Muscle layer of colon (tissue), 2 donors: ENCODE results near the gene LHFPL3.

Experiments used
- H3K27ac ChIP-seq: one replicate; pipeline ENCODE4 v1.7.0; 2013; ENCODE audit warnings: low read depth, mild to moderate bottlenecking, low read length, moderate library complexity
- H3K27me3 ChIP-seq, 2 donors: one replicate each; pipeline ENCODE4 v1.7.0; 2013; ENCODE audit warnings: low read length in 2 of 2, mild to moderate bottlenecking in 2 of 2; ENCODE audit not compliant: insufficient read depth in 2 of 2, control insufficient read depth in 1 of 2
- H3K36me3 ChIP-seq: one replicate; pipeline ENCODE4 v1.7.0; 2013; ENCODE audit warnings: mild to moderate bottlenecking, low read length; ENCODE audit not compliant: insufficient read depth
- H3K4me1 ChIP-seq: one replicate; pipeline ENCODE4 v1.7.0; 2013; ENCODE audit warnings: mild to moderate bottlenecking, low read length; ENCODE audit not compliant: insufficient read depth
- H3K4me3 ChIP-seq, 2 donors: one replicate each; pipeline ENCODE4 v1.7.0; 2013; ENCODE audit warnings: low read length in 2 of 2, low read depth in 1 of 2, mild to moderate bottlenecking in 1 of 2, moderate library complexity in 1 of 2
- H3K9ac ChIP-seq: one replicate; pipeline ENCODE4 v1.7.0; 2013; ENCODE audit warnings: low read length
- H3K9me3 ChIP-seq: one replicate; pipeline ENCODE4 v1.7.0; 2013; ENCODE audit warnings: mild to moderate bottlenecking, low read length
- donor health status: abdominal sarcoma.
- donor health status: Adenocarcinoma of cecum.

Gene LHFPL3

DNA sequence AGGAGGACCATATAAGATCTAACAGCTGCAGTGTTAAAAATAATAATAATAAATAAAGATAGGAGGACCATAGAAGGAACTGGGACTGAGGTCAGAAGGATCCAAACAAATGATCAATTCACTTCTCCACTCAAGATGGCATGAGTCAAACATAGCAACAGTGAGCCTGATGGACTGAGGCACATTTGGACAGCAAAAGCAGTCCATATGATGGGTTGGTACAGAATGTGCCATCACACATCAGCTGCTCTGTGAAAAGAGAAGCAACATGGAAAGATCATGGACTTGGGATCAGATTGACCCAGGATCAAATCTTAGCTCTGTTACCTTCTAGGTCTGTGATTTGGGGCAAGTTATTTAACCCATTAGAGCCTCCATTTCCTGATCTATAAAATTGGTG is 496.7 kb downstream of the LHFPL3 start:
- H3K4me1 ChIP-seq, result no peaks in the 10 kb centered on the region

DNA sequence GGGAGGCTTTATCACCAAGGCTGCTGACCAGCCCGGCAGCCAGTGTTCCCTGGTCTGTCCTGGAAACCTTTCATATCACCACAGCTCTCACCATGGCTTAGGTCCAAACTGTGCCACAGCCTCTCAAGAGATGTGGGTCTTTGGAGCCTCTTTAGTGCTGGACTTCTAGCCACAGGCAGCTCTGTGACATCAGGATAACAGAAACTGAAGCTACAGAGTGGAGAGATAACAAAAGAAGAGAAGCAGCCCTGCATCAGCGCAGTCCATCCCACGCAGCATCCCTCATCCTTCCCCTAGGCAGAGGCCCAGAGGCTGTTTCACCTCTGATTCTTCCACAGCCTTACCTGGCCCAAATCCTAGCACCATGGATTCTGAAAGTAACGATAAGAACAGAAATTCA is 497.7 kb downstream of the LHFPL3 start:
- Histone ChIP-seq H3K4me3 (no peak overlapping the region), H3K27ac (no peak overlapping the region), H3K27me3 (no peaks in the 10 kb centered on the region), H3K36me3 (no peaks in the 10 kb centered on the region), H3K9me3 (no peaks in the 10 kb centered on the region), H3K9ac (no peak overlapping the region), H3K4me1 (no peaks in the 10 kb centered on the region)

More for the DNA sequence above, 496.7 kb downstream of the LHFPL3 start:
- H3K4me3 ChIP-seq, result no peak overlapping the region
- H3K36me3 ChIP-seq, result no peaks in the 10 kb centered on the region
- H3K9ac ChIP-seq, result no peak overlapping the region
- H3K9me3 ChIP-seq, result no peaks in the 10 kb centered on the region
- no peaks in the 10 kb centered on the region for H3K27me3 ChIP-seq
- H3K27ac ChIP-seq, result no peak overlapping the region

DNA sequence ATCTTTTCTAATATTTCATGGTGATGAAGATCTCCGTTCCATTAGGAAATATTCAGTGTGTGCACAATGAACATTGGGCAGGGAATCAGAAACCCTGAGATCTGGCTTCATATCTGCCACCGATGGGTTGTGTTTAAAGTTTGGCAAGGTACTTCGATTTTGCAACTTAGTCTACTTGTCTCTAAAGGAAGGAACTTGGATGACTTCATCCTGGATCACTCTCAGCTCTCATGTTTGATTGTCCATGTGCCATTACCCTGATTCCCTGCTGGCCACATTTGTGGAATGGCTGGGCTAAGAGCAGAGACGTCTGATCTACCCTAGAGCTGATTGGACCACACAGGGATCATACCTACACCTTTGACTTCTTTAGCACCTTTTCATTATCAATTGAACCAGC is 508.6 kb downstream of the LHFPL3 start:
- no peaks in the 10 kb centered on the region for H3K9me3 ChIP-seq
- H3K36me3 ChIP-seq, result no peaks in the 10 kb centered on the region
- H3K9ac ChIP-seq, result no peak overlapping the region
- no peak overlapping the region for H3K27ac ChIP-seq
- H3K4me3 ChIP-seq, result no peak overlapping the region
- H3K4me1 ChIP-seq, result no peaks in the 10 kb centered on the region
- H3K27me3 ChIP-seq, result no peaks in the 10 kb centered on the region

DNA sequence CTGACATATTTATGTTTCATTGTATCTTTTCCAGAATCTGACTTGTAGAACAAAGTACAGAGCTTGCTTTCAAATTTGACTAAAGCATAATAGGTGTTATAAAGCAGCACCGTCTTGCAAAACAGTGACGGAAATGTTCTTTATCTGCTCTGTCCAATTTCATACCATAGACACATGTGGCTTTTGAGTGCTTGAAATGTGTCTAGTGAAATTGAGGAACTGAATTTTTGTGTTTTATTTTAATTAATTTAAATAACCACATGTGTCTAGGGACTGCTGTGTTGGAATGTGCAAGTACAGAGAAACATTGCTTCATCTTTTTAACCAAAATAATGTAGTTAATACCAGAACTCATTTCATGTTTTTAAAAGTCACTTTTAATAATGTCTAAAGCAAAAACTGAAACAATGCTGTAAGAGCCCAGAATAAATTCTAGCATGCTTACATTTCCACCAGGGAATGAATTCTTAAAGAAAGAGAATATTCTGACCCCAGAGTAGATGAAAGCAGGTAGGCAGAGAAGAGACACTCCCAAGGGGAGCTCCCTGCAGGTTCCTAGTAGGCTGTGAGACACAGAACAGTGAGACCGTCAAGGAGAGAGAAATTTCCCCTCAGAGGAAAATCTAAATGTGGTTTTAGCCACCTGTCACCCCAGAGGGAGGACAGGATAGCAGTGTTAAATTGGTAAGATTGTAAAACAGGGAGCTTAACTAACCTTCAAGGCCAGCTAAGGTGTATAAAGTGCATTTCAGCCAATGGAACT is 510.3 kb downstream of the LHFPL3 start:
- Histone ChIP-seq H3K4me1 (peaks cover 5% of the 10 kb centered on the region), H3K36me3 (no peaks in the 10 kb centered on the region), H3K27me3 (no peaks in the 10 kb centered on the region), H3K27ac (no peak overlapping the region), H3K9ac (no peak overlapping the region), H3K9me3 (no peaks in the 10 kb centered on the region), H3K4me3 (no peak overlapping the region)

DNA sequence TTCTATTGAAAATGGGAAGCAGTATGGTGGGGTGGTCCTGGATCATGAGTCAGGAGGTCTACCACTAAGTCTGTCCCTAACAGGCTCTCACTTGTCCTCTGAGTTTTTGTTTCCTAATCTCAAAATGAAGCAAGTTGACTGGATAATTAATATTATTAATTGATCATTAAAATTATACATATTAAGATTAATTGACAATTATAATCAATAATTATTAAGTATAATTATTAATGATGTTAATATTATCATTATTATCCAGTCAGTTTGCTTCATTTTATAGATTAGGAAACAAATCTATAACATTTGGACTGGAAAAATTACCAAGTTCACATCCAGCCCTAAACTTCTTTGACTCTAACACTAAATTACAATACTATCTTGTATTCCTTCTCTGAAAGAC is 511.4 kb downstream of the LHFPL3 start:
- H3K36me3 ChIP-seq, result no peaks in the 10 kb centered on the region
- H3K27me3 ChIP-seq, result no peaks in the 10 kb centered on the region
- no peak overlapping the region for H3K27ac ChIP-seq
- H3K9ac ChIP-seq, result no peak overlapping the region
- H3K9me3 ChIP-seq, result no peaks in the 10 kb centered on the region
- H3K4me3 ChIP-seq, result no peak overlapping the region
- H3K4me1 ChIP-seq, result peaks cover 5% of the 10 kb centered on the region

DNA sequence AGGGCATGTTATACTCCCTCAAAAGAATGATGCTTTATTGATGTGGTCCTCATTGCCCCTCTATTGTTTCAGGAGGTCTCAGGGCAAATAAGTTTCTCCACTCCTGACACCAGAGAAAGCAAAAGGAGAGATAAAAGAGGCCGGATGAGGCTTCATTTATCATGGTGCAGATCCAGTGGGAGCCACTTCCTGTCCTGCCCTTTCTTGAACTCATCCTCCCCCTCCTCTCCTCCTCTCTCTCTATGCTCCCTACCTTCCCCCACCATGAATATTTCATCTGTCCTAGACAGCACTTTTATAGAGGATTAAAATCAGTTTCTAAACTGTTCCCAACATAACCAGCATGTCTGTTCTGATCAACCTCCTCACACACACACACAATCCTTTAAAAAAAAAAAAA is 513.4 kb downstream of the LHFPL3 start:
- H3K27me3 ChIP-seq, result no peaks in the 10 kb centered on the region
- H3K27ac ChIP-seq, result no peak overlapping the region
- H3K9me3 ChIP-seq, result no peaks in the 10 kb centered on the region
- no peak overlapping the region for H3K4me3 ChIP-seq
- H3K36me3 ChIP-seq, result no peaks in the 10 kb centered on the region
- no peak overlapping the region for H3K9ac ChIP-seq
- peaks cover 5% of the 10 kb centered on the region for H3K4me1 ChIP-seq

DNA sequence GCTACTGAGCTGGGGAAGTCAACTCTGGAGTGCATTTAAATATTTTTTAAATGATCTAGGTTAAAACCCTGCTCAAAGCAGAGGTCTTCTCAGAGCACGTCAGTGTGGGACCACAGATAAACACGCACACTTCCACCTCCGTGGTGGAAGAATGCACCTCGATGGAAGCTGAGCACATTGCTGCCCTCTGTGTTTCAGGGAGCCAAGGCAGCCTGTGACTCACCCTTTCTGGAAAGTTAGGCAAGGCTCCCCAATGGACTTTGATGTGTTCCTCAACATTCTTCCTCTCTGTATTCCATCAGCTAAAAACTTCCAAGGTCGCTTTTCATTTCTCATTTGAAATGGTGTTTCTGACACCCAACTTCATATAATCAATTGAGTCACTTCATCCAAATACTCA is 514.8 kb downstream of the LHFPL3 start:
- H3K4me1 ChIP-seq, result peaks cover 5% of the 10 kb centered on the region
- H3K27ac ChIP-seq, result no peak overlapping the region
- H3K9me3 ChIP-seq, result no peaks in the 10 kb centered on the region
- H3K36me3 ChIP-seq, result no peaks in the 10 kb centered on the region
- no peaks in the 10 kb centered on the region for H3K27me3 ChIP-seq
- no peak overlapping the region for H3K9ac ChIP-seq
- no peak overlapping the region for H3K4me3 ChIP-seq

DNA sequence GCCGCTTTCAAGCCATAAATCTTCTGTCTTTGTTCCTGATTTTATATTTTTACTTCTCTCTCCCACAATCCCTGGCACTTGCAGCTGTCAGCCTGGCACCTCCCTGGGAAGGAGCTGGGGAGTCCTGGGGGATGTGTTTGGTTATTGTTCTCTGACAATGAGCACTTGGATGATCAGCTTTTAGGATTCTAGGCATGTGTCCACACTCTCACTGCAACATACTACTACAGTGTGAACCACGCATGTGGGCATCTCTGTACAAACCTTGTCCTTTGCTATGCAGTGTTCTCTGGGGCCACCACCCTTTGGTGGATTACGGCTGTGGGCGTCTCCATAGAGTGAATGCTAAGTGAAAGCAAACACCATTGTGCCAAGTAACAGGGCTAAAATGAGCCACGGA is 517.2 kb downstream of the LHFPL3 start:
- Histone ChIP-seq H3K27ac (no peak overlapping the region), H3K27me3 (no peaks in the 10 kb centered on the region), H3K36me3 (no peaks in the 10 kb centered on the region), H3K9ac (no peak overlapping the region), H3K9me3 (no peaks in the 10 kb centered on the region), H3K4me3 (no peak overlapping the region), H3K4me1 (peaks cover 5% of the 10 kb centered on the region)

DNA sequence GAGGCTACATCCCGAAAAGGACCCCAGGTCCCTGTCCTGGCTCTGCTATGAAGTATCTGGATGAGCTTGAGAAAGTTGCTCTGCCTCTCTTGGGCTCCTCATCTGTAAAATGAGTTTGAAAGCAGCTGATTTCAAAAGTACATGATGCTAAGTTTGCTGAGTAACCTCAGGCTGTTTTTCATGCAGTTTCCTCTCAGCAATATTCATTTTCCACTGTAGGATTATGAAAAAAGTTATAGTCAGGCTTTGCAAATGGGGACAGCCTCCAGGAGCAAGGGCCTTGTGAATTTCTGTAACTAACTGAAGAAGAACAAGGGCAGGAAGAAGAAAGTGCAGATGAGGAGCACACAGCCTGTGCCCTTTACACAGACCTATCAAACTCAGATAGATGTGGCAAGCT is 518.3 kb downstream of the LHFPL3 start:
- no peak overlapping the region for H3K9ac ChIP-seq
- H3K27ac ChIP-seq, result no peak overlapping the region

DNA sequence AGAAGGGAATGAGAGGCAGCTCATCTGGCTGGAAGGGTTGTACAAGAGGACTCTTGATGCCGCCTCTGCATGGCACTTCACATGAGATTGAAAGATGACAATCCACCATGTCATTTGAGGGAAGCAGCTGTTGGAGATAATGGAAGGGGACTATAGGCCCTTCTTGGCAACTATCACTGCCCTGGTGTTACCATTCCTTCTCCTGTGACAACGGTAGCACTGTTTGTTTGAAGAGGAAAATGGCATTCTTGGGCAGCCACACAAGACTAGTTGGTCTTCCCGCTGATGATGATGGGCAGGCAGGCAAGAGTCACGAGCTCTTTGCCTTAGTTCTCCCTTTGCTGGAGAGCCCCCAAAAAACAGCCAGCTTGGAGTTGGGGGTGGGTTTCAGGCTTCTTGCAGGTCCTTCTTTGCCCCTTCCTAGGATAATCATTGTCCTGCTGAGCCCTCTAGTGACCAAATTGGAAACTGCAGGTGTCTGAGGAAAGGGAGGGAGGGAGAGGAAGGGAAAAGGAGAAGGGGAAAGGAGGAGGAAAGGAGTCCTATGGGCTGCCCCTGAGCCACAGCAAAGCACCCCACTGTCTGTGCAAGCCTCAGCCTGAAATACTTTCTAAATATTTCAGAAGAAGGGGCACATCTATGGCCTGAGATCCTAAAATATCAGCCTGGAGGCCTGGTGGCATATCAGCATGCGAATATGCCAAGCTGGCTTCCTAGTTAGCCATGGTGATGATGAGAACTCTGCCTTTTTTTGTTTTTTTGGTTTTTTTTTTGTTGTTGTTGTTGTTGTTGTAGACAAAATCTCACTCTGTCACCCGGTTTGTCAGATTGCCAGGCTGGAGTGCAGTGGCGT is 520.0 kb downstream of the LHFPL3 start:
- Histone ChIP-seq H3K9ac (no peak overlapping the region), H3K4me1 (no peaks in the 10 kb centered on the region)

More for the DNA sequence above, 518.3 kb downstream of the LHFPL3 start:
- H3K9me3 ChIP-seq, result no peaks in the 10 kb centered on the region
- H3K4me3 ChIP-seq, result no peak overlapping the region
- peaks cover 5% of the 10 kb centered on the region for H3K4me1 ChIP-seq
- no peaks in the 10 kb centered on the region for H3K36me3 ChIP-seq
- no peaks in the 10 kb centered on the region for H3K27me3 ChIP-seq

DNA sequence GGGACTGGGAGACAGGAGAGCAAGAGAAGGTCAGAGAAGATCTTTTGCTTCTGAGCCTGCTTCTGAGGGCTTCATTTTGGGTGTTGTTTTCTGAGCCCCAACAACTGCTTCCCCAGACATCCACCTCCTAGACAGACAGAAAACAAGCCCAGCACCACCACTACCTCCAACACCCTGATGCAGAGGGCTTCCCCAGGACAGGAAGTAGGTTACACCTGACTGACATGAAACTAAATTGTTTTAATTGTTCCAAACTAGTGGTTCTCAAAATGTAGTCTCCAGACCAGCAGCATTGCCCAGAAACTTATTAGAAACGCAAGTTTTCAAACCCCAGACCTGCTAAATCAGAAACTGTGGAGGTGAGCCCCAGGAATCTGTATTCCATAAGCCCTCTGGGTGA is 522.0 kb downstream of the LHFPL3 start:
- Histone ChIP-seq H3K9ac (no peak overlapping the region), H3K4me1 (no peaks in the 10 kb centered on the region), H3K9me3 (no peaks in the 10 kb centered on the region), H3K4me3 (no peak overlapping the region), H3K27me3 (no peaks in the 10 kb centered on the region), H3K27ac (no peak overlapping the region), H3K36me3 (no peaks in the 10 kb centered on the region)

More for the DNA sequence above, 520.0 kb downstream of the LHFPL3 start:
- Histone ChIP-seq H3K9me3 (no peaks in the 10 kb centered on the region), H3K4me3 (no peak overlapping the region), H3K36me3 (no peaks in the 10 kb centered on the region), H3K27me3 (no peaks in the 10 kb centered on the region), H3K27ac (no peak overlapping the region)
